GM18867 (cell line): Measurements from ENCODE around the gene DNAH11.
"Not testable (repeated sequence)": the region's sequence is repeated elsewhere in the genome, so short reads cannot be mapped to it uniquely, and the experiment has no call there.

Experiments
- ATAC-seq: cut with Tn5 transposase; IDR thresholded peaks from one replicate; pipeline ENCODE4 v1.9.1; 2021; ENCODE audit warnings: mild to moderate bottlenecking, moderate library complexity; ENCODE audit not compliant: unreplicated experiment

DNAH11 gene, protein sequence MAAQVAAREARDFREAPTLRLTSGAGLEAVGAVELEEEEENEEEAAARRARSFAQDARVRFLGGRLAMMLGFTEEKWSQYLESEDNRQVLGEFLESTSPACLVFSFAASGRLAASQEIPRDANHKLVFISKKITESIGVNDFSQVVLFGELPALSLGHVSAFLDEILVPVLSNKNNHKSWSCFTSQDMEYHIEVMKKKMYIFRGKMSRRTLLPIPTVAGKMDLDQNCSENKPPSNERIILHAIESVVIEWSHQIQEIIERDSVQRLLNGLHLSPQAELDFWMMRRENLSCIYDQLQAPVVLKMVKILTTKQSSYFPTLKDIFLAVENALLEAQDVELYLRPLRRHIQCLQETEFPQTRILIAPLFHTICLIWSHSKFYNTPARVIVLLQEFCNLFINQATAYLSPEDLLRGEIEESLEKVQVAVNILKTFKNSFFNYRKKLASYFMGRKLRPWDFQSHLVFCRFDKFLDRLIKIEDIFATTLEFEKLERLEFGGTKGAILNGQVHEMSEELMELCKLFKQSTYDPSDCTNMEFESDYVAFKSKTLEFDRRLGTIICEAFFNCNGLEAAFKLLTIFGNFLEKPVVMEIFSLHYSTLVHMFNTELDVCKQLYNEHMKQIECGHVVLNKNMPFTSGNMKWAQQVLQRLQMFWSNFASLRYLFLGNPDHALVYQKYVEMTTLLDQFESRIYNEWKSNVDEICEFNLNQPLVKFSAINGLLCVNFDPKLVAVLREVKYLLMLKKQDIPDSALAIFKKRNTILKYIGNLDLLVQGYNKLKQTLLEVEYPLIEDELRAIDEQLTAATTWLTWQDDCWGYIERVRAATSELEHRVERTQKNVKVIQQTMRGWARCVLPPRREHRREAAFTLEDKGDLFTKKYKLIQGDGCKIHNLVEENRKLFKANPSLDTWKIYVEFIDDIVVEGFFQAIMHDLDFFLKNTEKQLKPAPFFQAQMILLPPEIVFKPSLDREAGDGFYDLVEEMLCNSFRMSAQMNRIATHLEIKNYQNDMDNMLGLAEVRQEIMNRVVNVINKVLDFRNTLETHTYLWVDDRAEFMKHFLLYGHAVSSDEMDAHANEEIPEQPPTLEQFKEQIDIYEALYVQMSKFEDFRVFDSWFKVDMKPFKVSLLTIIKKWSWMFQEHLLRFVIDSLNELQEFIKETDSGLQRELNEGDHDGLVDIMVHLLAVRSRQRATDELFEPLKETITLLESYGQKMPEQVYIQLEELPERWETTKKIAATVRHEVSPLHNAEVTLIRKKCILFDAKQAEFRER (N-terminal part only)

DNA sequence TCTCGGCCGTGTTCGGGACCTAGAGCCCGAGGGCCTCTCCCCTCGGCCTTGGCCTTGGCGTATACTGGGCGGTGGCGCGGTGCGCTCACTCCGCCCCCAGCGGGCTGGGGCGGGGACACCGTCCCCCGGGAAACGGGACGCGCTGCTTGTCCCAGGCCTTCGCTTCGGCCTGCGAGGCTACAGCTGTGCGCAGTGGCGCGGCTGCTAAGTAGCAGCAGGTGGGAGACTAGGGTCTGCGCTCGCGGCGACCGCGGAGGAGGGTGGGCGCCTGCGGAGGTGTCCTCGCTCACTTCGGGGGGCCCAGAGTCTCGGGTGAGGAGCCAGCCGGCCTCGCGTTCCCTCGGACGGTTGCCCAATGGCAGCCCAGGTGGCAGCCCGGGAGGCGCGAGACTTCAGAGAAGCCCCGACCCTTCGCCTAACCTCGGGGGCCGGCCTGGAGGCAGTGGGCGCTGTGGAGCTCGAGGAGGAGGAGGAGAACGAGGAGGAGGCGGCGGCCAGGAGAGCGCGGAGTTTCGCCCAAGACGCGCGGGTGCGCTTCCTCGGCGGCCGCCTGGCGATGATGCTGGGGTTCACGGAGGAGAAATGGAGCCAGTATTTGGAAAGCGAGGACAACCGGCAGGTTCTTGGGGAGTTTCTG lies at the start of gene DNAH11:
TSS of gene DNAH11 (plus strand) at position 149 of the 637 bp plus-strand sequence. CDS start at position 356, 207 bp downstream.
- peak; percentile 56 for ATAC-seq

DNA sequence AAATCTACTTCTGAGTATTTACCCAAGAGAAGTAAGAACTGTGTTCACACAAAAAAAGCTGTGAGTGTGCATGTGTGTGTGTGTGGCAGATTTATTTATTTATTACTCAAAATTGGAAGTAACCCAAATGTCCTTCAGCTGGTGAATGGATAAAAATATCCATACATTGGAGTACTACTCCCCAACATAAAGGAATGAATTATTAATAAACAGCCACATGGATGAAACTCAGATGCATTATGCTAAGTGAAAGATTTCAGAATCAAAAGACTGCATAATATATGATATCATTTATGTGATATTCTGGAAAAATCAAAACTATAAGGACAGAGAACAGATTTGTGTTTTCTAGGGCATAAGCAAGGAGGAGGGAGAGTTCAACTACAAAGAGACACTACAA lies 47.1 kb upstream of the DNAH11 start:
- ATAC-seq, result no peak

DNA sequence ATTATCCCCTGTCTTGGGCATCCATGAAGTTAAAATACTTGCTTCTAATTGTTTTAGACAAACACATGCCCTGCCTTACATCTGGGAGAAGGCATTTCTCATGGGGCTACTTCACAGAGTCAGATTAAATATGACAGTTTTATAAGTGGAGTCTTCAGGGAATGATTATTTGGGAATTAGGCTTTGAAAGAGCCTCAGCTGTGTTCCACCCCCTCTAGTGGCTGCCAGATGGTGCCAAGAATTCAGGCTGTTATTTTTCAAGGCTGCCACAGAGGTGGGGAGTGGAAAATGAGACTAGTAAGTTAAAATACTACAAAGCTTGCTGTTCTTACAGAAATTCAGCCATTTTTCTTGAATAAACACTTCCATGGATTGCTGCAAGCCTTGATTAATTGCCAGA lies 45.8 kb upstream of the DNAH11 start:
- no peak for ATAC-seq

DNA sequence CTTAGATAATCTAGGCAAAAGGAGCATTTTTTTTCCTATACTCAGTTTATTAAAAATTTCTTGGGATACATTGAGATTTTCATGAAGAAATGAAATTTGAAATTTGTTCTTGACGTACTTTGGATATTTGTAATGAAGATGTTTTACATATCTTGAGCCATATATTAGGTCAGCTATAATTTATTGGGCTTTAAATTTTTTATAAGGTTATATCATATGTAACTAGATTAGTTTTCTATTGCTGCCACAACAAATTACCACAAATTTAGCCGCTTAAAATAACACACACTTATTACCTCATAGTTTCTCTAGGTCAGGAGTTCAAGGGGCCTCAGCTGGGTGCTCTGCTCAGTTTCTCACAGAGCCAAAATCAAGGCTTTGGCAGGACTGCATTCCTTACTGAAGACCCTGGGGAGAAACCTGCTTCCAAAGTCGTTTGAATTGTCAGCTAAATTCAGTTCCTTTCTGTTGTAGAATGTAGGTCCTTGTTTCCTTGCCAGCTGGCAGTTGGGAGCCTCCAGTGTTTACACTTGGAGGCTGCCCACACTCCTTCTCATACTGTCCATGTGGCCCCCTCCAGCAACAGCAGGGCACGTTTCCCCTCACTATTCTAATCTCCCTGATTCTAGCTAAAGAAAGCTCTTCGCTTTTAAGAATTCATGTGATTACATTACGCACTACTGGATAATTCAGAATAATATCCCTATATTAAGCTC lies 42.6 kb upstream of the DNAH11 start:
- ATAC-seq, result no peak

DNA sequence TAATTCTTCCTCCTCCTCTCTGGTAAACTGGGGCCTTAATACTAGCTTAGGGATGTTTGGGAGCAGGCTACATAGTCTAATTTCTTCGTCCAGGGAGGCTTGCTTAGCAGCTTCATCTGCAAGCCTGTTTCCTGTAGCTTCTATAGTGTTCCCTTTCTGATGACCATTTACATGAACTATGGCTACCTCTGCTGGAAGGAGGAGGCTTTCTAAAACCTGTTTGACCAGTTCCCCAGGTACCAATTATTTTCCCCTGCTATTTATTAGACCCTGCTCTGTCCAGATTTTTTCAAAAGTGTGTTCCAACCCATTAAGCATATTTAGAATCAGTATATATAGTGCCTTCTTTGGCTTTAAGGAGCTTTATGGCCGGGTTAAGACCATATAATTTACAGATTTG lies 38.8 kb upstream of the DNAH11 start:
- no peak for ATAC-seq

DNA sequence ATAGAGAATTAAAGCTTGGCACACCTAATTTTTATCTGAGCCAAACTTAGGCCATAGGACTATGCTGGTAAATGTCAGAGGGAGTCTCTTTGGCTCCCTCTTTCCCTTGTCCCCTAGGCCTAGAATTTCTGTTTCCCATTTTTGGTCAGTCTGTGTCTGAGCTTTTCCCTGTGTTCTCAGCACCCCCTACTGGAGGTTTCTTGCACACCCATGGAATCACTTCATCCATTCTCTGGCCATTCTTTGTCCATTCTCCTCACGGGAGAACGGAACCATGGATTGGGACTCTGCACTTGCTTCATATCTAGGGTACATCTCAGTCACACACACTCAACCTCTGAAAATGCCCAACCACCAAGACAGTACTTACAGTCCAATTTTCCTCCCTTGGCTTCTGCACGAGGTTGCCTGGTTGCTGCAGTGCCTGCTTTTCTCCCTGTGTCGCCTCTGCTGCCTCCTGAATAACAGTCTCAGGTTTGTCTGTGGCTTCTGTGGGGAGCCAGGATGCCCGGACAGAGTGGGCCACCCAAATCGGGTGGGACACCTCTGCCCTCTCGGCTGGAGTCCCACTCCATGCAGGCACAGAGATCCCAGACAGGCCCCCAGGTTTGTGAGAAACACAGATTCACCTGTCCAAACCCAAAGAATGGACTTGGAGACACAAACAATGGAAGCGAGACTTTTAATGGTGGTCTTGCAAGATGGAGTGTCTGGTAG lies 35.1 kb upstream of the DNAH11 start:
- ATAC-seq, result no peak

DNA sequence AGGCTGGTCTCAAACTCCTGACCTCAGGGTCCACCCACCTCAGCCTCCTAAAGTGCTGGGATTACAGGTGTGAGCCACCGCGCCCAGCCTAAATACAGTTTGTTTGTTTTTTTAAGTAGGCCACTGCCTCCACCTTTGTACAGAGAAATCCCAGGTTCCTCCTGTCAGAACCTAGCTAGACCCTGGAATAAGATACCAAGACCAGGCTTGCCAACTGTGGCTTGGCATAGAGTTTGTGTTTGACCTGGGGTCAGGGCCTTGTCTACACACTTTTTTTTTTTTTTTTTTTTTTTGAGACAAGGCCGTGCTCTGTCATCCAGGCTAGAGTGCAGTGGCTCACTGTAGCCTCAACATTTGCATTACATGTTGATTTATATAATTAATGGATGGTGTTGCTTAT lies 34.3 kb upstream of the DNAH11 start:
- ATAC-seq, result no peak

DNA sequence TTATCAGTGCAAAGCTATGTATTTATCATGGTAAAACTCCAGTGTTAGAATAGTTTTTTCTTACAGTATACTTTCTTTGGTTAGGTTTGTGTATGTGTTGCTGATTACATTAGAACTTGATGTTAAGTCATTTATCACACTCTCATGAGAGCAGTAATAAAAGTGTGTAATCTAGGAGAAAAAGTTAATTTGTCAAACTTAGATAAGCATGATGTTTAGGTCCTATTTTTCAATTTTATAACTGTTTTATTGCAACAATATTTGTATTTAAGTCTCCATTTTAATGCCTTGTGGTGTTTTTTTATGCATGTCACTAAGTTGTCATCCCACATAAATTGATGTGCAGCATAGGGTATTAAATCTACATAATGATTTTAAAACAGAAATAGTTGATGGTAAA lies 28.8 kb upstream of the DNAH11 start:
- ATAC-seq, result no peak

DNA sequence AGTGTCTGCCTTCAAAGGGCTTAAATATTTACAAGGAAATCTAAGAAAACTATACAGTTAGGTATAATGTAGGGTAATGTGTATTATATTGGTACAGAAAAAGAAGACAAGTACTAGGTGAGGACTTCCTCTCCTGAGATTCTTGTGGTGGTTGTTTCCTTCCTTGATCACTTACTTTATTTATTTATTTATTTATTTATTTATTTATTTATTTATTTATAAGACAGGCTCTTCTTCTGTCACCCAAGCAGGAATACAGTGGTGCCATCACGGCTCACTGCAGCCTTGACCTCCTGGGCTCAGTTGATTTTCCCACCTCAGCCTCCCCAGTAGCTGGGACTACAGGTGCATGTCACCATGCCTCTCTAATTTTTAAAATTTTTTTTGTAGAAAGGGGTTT lies 18.2 kb upstream of the DNAH11 start:
- ATAC-seq, result no peak

DNA sequence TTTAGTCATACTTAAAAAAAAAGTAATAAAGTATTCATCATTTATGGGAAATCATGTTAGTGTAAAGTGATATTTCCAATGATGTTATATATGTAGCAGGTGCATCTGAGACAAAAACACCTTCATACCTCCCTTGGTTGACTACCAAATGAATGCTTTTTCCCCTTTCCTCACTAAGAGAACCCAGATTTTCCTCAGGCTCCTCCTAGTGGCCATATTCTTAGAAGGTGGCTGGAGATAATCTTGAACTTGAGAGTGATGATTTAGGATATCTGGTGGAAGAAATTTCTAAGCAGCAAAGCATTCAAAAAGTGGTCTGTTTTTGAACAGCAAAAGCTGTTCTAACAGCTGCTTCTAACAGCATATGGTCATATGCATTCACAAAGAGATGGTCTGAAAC lies 16.8 kb upstream of the DNAH11 start:
- ATAC-seq, result peak; percentile 55

DNA sequence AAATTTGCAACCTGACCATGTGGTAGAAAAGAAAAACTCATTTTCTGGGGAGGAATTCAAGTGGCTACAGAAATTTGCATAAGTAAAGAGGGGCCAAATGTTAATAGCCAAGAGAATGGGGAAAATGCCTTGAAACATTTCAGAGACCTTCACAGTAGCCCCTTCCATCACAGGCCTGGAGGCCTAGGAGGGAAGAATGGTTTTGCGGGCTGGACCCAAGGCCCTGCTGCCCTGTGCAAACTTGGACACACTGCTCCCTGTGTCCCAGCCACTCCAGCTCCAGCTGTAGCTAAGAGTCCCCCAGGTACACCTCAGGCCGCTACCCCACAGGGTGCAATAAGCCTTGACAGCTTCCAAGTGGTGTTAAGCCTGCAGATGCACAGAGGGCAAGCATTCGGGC lies 16.4 kb upstream of the DNAH11 start:
- ATAC-seq, result no peak

DNA sequence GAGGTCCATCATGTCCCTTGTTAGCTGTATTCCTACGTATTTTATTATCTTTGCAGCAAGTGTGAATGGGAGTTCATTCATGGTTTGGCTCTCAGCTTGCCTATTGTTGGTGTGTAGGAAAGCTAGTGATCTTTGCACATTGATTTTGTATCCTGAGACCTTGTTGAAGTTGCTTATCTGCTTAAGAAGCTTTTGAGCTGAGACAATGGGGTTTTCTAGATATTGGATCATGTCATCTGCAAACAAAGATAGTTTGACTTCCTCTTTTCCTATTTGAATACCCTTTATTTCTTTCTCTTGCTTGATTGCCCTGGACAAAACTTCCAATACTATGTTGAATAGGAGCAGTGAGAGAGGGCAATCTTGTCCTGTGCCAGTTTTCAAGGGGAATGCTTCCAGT lies 10.4 kb upstream of the DNAH11 start:
- not testable (repeated sequence) for ATAC-seq

DNA sequence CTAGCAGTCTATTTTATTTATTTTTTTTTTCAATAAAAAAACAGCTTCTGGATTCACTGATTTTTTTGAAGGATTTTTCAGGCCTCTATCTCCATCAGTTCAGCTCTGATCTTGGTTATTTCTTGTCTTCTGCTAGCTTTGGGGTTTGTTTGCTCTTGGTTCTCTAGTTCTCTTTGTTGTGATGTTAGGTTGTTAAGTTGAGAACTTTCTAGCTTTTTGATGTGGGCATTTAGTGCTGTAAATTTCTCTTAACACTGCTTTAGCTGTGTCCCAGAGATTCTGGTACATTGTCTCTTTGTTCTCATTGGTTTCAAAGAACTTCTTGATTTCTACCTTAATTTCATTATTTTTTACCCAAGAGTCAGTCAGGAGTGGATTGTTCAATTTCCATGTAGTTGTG lies 9.2 kb upstream of the DNAH11 start:
- not testable (repeated sequence) for ATAC-seq

DNA sequence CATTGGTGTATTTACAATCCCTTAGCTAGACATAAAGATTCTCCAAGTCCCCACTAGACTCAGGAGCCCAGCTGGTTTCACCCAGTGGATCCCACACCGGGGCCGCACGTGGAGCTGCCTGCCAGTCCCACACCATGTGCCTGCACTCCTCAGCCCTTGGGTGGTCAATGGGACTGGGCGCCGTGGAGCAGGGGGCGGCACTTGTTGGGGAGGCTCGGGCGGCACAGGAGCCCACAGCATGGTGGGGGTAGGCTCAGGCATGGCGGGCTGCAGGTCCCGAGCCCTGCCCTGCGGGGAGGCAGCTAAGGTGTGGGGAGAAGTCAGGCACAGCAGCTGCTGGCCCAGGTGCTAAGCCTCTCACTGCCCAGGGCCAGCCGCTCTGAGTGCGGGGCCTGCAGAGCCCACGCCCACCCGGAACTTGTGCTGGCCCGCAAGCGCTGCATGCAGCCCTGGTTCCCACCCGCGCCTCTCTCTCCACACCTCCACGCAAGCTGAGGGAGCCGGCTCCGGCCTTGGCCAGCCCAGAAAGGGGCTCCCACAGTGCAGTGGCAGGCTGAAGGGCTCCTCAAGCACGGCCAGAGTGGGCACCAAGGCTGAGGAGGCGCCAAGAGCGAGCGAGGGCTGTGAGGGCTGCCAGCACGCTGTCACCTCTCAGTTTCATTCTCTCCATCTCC lies 6.3 kb upstream of the DNAH11 start:
- not testable (repeated sequence) for ATAC-seq

DNA sequence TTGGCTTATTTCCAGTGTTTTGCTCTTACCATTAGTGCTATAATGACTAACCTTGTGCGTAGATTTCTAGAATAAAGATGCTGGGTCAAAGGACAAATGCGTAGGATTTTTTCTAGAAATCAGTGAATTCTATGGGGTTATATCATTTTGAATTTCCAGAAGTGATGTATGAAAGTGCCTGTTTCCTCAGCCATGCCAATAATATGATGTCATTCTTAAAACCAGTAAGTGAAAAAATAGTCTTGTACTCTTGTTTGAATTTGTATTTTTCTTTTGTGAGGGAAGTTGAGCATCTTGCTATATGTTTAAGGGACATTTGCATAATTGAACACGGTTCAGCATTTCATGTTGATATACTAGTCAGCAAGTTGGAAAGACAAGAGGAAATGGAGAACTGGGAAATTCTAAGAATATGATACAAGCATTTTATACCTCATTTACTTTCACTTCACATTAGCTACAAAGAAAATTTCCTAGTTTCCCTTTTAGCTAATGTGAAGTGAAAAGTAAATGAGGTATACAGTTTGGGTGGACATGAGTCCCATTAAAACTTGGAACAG lies 3.8 kb upstream of the DNAH11 start:
- ATAC-seq, result no peak

DNA sequence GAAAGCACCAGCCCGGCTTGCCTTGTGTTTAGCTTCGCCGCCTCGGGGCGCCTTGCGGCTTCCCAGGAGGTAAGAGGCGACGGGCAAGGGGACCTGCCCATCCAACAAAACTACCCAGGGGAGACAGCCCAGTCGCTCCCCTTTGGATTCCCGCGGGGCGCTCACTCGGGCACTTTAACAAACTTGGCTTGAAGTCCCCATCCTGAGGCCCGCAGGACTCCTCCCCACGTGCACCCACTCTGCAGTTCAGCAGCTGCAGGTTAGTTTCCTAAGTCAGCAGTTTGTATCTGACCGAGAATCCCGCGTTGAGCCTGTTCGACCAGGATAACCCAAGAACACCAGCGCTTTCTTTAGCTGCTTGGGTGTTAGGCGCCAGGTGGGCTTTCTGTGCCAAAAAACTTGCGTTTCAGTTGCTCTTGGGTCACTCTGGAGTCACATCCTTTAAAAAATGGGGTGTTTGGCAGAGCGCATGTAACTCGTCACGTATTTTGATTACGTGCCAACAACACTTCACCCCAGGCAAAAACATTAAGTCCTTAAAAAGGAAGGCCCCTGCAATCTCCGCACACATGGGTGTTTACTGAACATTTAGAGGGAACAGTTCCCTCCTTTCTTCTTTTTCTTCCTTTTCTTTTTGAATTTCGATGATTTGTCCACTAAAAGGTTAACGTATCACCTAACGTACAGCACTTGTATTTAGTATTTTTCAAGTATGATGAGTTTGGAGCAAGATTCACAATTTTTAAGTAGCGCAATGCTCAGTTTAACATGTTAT lies 876 bp downstream of the DNAH11 start:
- no peak for ATAC-seq

DNA sequence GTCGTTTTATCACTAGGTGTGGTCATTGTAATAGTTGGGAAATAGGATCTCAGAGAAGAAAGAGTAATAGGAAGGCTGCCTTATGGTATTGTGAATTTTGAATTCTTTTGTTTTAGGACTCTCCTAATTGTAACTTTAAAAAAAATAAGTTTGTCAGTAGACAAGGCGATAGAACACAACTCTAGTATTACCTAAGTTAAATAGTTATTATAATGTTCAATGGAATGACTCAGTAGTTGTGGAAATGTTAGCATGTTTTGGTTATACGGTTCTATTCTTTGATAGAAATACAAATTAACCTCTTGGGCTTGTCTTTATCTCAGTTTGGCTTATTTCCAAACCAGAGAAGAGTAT lies 1.4 kb downstream of the DNAH11 start:
- no peak for ATAC-seq

DNA sequence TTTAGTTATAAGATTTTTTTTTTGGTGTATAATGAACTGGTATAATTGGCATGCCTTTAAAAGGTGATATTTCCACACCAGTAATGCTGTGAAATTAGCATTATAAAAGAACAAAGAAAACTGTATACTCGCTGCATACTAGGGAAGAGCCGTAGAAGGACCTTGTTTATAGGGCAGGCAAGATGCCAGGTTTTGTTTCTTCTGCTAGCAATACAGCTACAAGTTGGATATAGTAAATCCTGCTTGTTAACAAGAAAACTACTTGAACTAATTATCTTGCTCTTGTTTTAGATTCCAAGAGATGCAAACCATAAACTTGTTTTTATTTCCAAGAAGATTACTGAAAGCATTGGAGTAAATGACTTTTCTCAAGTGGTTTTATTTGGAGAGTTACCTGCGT lies 1.9 kb downstream of the DNAH11 start:
- ATAC-seq, result no peak
